ENCODE results near the gene SCN8A.

Gene SCN8A

GRCh38 chr12:51589557-51590176 lies 1.4 kb upstream of the SCN8A start:
- Histone ChIP-seq H2BK12ac (ENCODE audit: low read length) (no peak overlapping the region), H3K18ac (ENCODE audit: low read length) (no peak overlapping the region), H4K8ac (ENCODE audit: low read depth, low read length) (no peak overlapping the region), H4K91ac (ENCODE audit: low read depth, low read length) (no peak overlapping the region), H3K4me2 (ENCODE audit: low read length) (no peak overlapping the region), H3K14ac (ENCODE audit: low read length) (no peak overlapping the region), H3K9me3 (ENCODE audit: insufficient read depth, low read depth, low read length) (no peaks in the 10 kb centered on the region), H3K27me3 (ENCODE audit: insufficient read depth, low read length) (peaks cover 8% of the 10 kb centered on the region), H3K4me3 (ENCODE audit: low read depth, low read length) (no peak overlapping the region), H3K4ac (ENCODE audit: low read depth, low read length) (no peak overlapping the region), H4K12ac (ENCODE audit: low read depth, low read length) (no peak overlapping the region), H2BK5ac (ENCODE audit: low read depth, low read length, poor library complexity) (no peak overlapping the region), H3K79me2 (ENCODE audit: control insufficient read depth, insufficient read depth, low read length, poor library complexity) (no peaks in the 10 kb centered on the region), H3K4me1 (ENCODE audit: control insufficient read depth in 1 of 2, insufficient read depth in 2 of 2, low read length in 2 of 2) (peaks cover 5 to 7% of the 10 kb centered on the region in 2 experiments), H3K36me3 (ENCODE audit: control insufficient read depth in 1 of 2, insufficient read depth in 2 of 2, low read length in 2 of 2) (no peaks in the 10 kb centered on the region), H2AK5ac (ENCODE audit: low read length) (no peak overlapping the region), H2AFZ (ENCODE audit: insufficient read depth, low read length, poor library complexity) (no peak overlapping the region), H3K27ac (ENCODE audit: low read depth, low read length) (no peak overlapping the region), H3K9ac (ENCODE audit: low read length) (no peak overlapping the region), H3K23ac (ENCODE audit: low read length) (no peak overlapping the region), H2BK120ac (ENCODE audit: insufficient read depth, low read length, poor library complexity) (no peak overlapping the region), H3K79me1 (ENCODE audit: low read length) (peaks cover 3% of the 10 kb centered on the region)
- WGBS (ENCODE audit: extremely low coverage, insufficient coverage, insufficient read length): no CpG with 5 or more reads among the region's 13 CpGs
- DNase-seq: no peak

- H3K23ac ChIP-seq (ENCODE audit: low read length): no peak overlapping the region
These were observed 552 bp upstream of the SCN8A start for GRCh38 chr12:51590347-51591015.

GRCh38 chr12:51592034-51592705 lies 1.1 kb downstream of the SCN8A start:
- no peaks in the 10 kb centered on the region for H3K36me3 ChIP-seq (ENCODE audit: control insufficient read depth in 1 of 2, insufficient read depth in 2 of 2, low read length in 2 of 2)
- no peak overlapping the region for H3K9ac ChIP-seq (ENCODE audit: low read length)
- no peaks in the 10 kb centered on the region for H3K9me3 ChIP-seq (ENCODE audit: insufficient read depth, low read depth, low read length)
- no peak overlapping the region for H3K18ac ChIP-seq (ENCODE audit: low read length)
- no peak overlapping the region for H3K14ac ChIP-seq (ENCODE audit: low read length)
- peaks cover 5 to 7% of the 10 kb centered on the region in 2 experiments for H3K4me1 ChIP-seq (ENCODE audit: control insufficient read depth in 1 of 2, insufficient read depth in 2 of 2, low read length in 2 of 2)
- H3K23ac ChIP-seq (ENCODE audit: low read length): no peak overlapping the region
- H4K12ac ChIP-seq (ENCODE audit: low read depth, low read length): no peak overlapping the region
- H3K27ac ChIP-seq (ENCODE audit: low read depth, low read length): no peak overlapping the region
- peaks cover 8% of the 10 kb centered on the region for H3K27me3 ChIP-seq (ENCODE audit: insufficient read depth, low read length)
- no peak overlapping the region for H3K4me2 ChIP-seq (ENCODE audit: low read length)
- H2BK5ac ChIP-seq (ENCODE audit: low read depth, low read length, poor library complexity): no peak overlapping the region
- no peaks in the 10 kb centered on the region for H3K79me2 ChIP-seq (ENCODE audit: control insufficient read depth, insufficient read depth, low read length, poor library complexity)
- no peak overlapping the region for H2AFZ ChIP-seq (ENCODE audit: insufficient read depth, low read length, poor library complexity)
- no peak overlapping the region for H4K8ac ChIP-seq (ENCODE audit: low read depth, low read length)
- H2BK120ac ChIP-seq (ENCODE audit: insufficient read depth, low read length, poor library complexity): no peak overlapping the region
- H2AK5ac ChIP-seq (ENCODE audit: low read length): no peak overlapping the region
- peaks cover 3% of the 10 kb centered on the region for H3K79me1 ChIP-seq (ENCODE audit: low read length)
- no peak for DNase-seq
- no peak overlapping the region for H4K91ac ChIP-seq (ENCODE audit: low read depth, low read length)
- H2BK12ac ChIP-seq (ENCODE audit: low read length): no peak overlapping the region
- no peak overlapping the region for H3K4ac ChIP-seq (ENCODE audit: low read depth, low read length)
- H3K4me3 ChIP-seq (ENCODE audit: low read depth, low read length): no peak overlapping the region
- WGBS (ENCODE audit: extremely low coverage, insufficient coverage, insufficient read length): no CpG with 5 or more reads among the region's 11 CpGs

More at GRCh38 chr12:51590347-51591015, 552 bp upstream of the SCN8A start:
- Histone ChIP-seq H2BK120ac (ENCODE audit: insufficient read depth, low read length, poor library complexity) (peak overlapping the region; percentile 5), H3K9ac (ENCODE audit: low read length) (no peak overlapping the region), H3K27ac (ENCODE audit: low read depth, low read length) (no peak overlapping the region), H2AFZ (ENCODE audit: insufficient read depth, low read length, poor library complexity) (peak overlapping the region; percentile 75), H2AK5ac (ENCODE audit: low read length) (no peak overlapping the region), H2BK5ac (ENCODE audit: low read depth, low read length, poor library complexity) (no peak overlapping the region), H3K79me2 (ENCODE audit: control insufficient read depth, insufficient read depth, low read length, poor library complexity) (no peaks in the 10 kb centered on the region), H4K12ac (ENCODE audit: low read depth, low read length) (no peak overlapping the region), H3K36me3 (ENCODE audit: control insufficient read depth in 1 of 2, insufficient read depth in 2 of 2, low read length in 2 of 2) (no peaks in the 10 kb centered on the region), H2BK12ac (ENCODE audit: low read length) (no peak overlapping the region), H3K4me1 (ENCODE audit: control insufficient read depth in 1 of 2, insufficient read depth in 2 of 2, low read length in 2 of 2) (peaks cover 5 to 7% of the 10 kb centered on the region in 2 experiments), H3K9me3 (ENCODE audit: insufficient read depth, low read depth, low read length) (no peaks in the 10 kb centered on the region), H3K4ac (ENCODE audit: low read depth, low read length) (no peak overlapping the region), H3K18ac (ENCODE audit: low read length) (peak overlapping the region; percentile 58), H3K79me1 (ENCODE audit: low read length) (peaks cover 3% of the 10 kb centered on the region), H4K8ac (ENCODE audit: low read depth, low read length) (no peak overlapping the region), H3K14ac (ENCODE audit: low read length) (no peak overlapping the region), H4K91ac (ENCODE audit: low read depth, low read length) (peak overlapping the region; percentile 0), H3K27me3 (ENCODE audit: insufficient read depth, low read length) (peaks cover 8% of the 10 kb centered on the region), H3K4me2 (ENCODE audit: low read length) (peak overlapping the region; percentile 79), H3K4me3 (ENCODE audit: low read depth, low read length) (peak overlapping the region; percentile 78)
- no CpG with 5 or more reads among the region's 67 CpGs for WGBS (ENCODE audit: extremely low coverage, insufficient coverage, insufficient read length)
- DNase-seq: peak; percentile 41 to 79

- no peak overlapping the region for H4K8ac ChIP-seq (ENCODE audit: low read depth, low read length)
These were observed 2.0 kb downstream of the SCN8A start for GRCh38 chr12:51593021-51593420.

More at GRCh38 chr12:51593021-51593420, 2.0 kb downstream of the SCN8A start:
- no peak overlapping the region for H3K4me3 ChIP-seq (ENCODE audit: low read depth, low read length)
- no peak overlapping the region for H3K4me2 ChIP-seq (ENCODE audit: low read length)
- no peaks in the 10 kb centered on the region for H3K9me3 ChIP-seq (ENCODE audit: insufficient read depth, low read depth, low read length)
- no peak overlapping the region for H3K27ac ChIP-seq (ENCODE audit: low read depth, low read length)
- H3K36me3 ChIP-seq (ENCODE audit: control insufficient read depth in 1 of 2, insufficient read depth in 2 of 2, low read length in 2 of 2): no peaks in the 10 kb centered on the region
- DNase-seq: no peak
- no peak overlapping the region for H2BK12ac ChIP-seq (ENCODE audit: low read length)
- no peak overlapping the region for H3K18ac ChIP-seq (ENCODE audit: low read length)
- no peak overlapping the region for H2AFZ ChIP-seq (ENCODE audit: insufficient read depth, low read length, poor library complexity)
- H3K23ac ChIP-seq (ENCODE audit: low read length): no peak overlapping the region
- H3K9ac ChIP-seq (ENCODE audit: low read length): no peak overlapping the region
- no peak overlapping the region for H2BK120ac ChIP-seq (ENCODE audit: insufficient read depth, low read length, poor library complexity)
- peaks cover 3% of the 10 kb centered on the region for H3K79me1 ChIP-seq (ENCODE audit: low read length)
- H4K91ac ChIP-seq (ENCODE audit: low read depth, low read length): no peak overlapping the region
- no CpG with 5 or more reads among the region's 2 CpGs for WGBS (ENCODE audit: extremely low coverage, insufficient coverage, insufficient read length)
- H3K14ac ChIP-seq (ENCODE audit: low read length): no peak overlapping the region
- H3K27me3 ChIP-seq (ENCODE audit: insufficient read depth, low read length): peaks cover 8% of the 10 kb centered on the region
- H4K12ac ChIP-seq (ENCODE audit: low read depth, low read length): no peak overlapping the region
- H3K79me2 ChIP-seq (ENCODE audit: control insufficient read depth, insufficient read depth, low read length, poor library complexity): no peaks in the 10 kb centered on the region
- peaks cover 5 to 7% of the 10 kb centered on the region in 2 experiments for H3K4me1 ChIP-seq (ENCODE audit: control insufficient read depth in 1 of 2, insufficient read depth in 2 of 2, low read length in 2 of 2)
- no peak overlapping the region for H2BK5ac ChIP-seq (ENCODE audit: low read depth, low read length, poor library complexity)
- no peak overlapping the region for H2AK5ac ChIP-seq (ENCODE audit: low read length)
- no peak overlapping the region for H3K4ac ChIP-seq (ENCODE audit: low read depth, low read length)
